HepG2 (cell line): ENCODE results near the gene ZCCHC17. TPM values are rescaled to one million over a fixed set of nuclear protein-coding genes. Genes with fewer than 3 reads are reported as not detected.
A peak's percentile ranks its signal among the peaks of the same experiment; 100 is the strongest.

Experiments
- ARID5B ChIP-seq: IDR thresholded peaks from 2 replicates; pipeline ENCODE4 v1.4.0; 2020; ENCODE audit warnings: mild to moderate bottlenecking, missing genetic modification reagents
- BORCS8-MEF2B ChIP-seq: sonication (generic); formaldehyde crosslinking; IDR thresholded peaks from 2 replicates; pipeline ENCODE4 v1.8.0; 2022; ENCODE audit warnings: mild to moderate bottlenecking, missing genetic modification reagents
- DPF2 ChIP-seq: sonication (generic); formaldehyde crosslinking; IDR thresholded peaks from 2 replicates; pipeline ENCODE4 v1.4.0; 2020; ENCODE audit warnings: mild to moderate bottlenecking, low read depth, missing genetic modification reagents, borderline replicate concordance
- ELF1 ChIP-seq: sonication (generic); formaldehyde crosslinking; IDR thresholded peaks from 2 replicates; pipeline ENCODE4 v1.4.0; 2020; ENCODE audit warnings: missing genetic modification reagents
- FOXA3 ChIP-seq: IDR thresholded peaks from 2 replicates; pipeline ENCODE4 v1.6.1; 2016; ENCODE audit warnings: missing genetic modification reagents, missing compliant biosample characterization
- GLI4 ChIP-seq: sonication (generic); formaldehyde crosslinking; IDR thresholded peaks from 2 replicates; pipeline ENCODE4 v1.5.1; 2020; ENCODE audit warnings: missing genetic modification reagents, mild to moderate bottlenecking, moderate library complexity, borderline replicate concordance
- HOXA7 ChIP-seq: sonication (generic); formaldehyde crosslinking; IDR thresholded peaks from 2 replicates; pipeline ENCODE4 v1.8.1; 2022; ENCODE audit warnings: mild to moderate bottlenecking, missing genetic modification reagents, moderate library complexity
- KAT8 ChIP-seq: IDR thresholded peaks from 2 replicates; pipeline ENCODE4 v1.6.1; 2016; ENCODE audit warnings: missing genetic modification reagents, missing compliant biosample characterization
- MLLT10 ChIP-seq: sonication (generic); formaldehyde crosslinking; IDR thresholded peaks from 2 replicates; pipeline ENCODE4 v1.4.0; 2020; ENCODE audit warnings: missing genetic modification reagents
- MNT ChIP-seq: fragments of 450-650 bp; IDR thresholded peaks from 2 replicates; pipeline ENCODE4 v1.6.1; 2016
- RBAK ChIP-seq: sonication (generic); formaldehyde crosslinking; IDR thresholded peaks from 2 replicates; pipeline ENCODE4 v1.5.1; 2020; ENCODE audit warnings: mild to moderate bottlenecking, missing genetic modification reagents
- RBFOX2 ChIP-seq: fragments of 200-400 bp; formaldehyde crosslinking; IDR thresholded peaks from 2 replicates; pipeline ENCODE4 v1.6.1; 2017; ENCODE audit warnings: low read depth, mild to moderate bottlenecking, low read length
- STAG1 ChIP-seq: sonication (generic); formaldehyde crosslinking; IDR thresholded peaks from 2 replicates; pipeline ENCODE4 v1.4.0; 2020; ENCODE audit warnings: missing genetic modification reagents
- TEAD3 ChIP-seq: optimal IDR thresholded peaks from 2 replicates; pipeline ENCODE3; 2016; ENCODE audit warnings: borderline replicate concordance
- ZFP37 ChIP-seq: sonication (generic); formaldehyde crosslinking; IDR thresholded peaks from 2 replicates; pipeline ENCODE4 v1.4.0; 2020; ENCODE audit warnings: missing genetic modification reagents, borderline replicate concordance
- ZNF441 ChIP-seq: sonication (generic); formaldehyde crosslinking; IDR thresholded peaks from 2 replicates; pipeline ENCODE4 v1.7.0; 2021; ENCODE audit warnings: missing genetic modification reagents, borderline replicate concordance
- ZNF512 ChIP-seq: sonication (generic); formaldehyde crosslinking; IDR thresholded peaks from 2 replicates; pipeline ENCODE4 v1.4.0; 2020; ENCODE audit warnings: mild to moderate bottlenecking, missing genetic modification reagents
- polyA plus RNA-seq, 8 experiments: library from polyadenylated mRNA; depleted of rRNA in 3 of 8; stranded (reverse) in 7 of 8; unstranded in 1 of 8; fragments of >200 nt; fragmentation: Illumina TruSeq in 4 of 8; extraction: Trizol in 4 of 8; gene quantifications; 2 replicates each; pipeline versions ENCODE4 v1.2.1 to v1.2.3, GENCODE V29; 2011 to 2016; ENCODE audit warnings: low read depth in 4 of 8, missing spikeins in 1 of 8, mixed read lengths in 1 of 8; ENCODE audit not compliant: insufficient read depth in 1 of 8
- total RNA-seq, 5 experiments: library from RNA; depleted of rRNA; stranded (reverse); fragments of >200 nt; fragmentation: Illumina TruSeq; extraction: Trizol; gene quantifications; 2 replicates each; pipeline ENCODE4 v1.2.3, GENCODE V29; 2016; ENCODE audit warnings: low read depth in 1 of 5
- TF ChIP-seq, protein P1 (sequence below): sonication (generic); formaldehyde crosslinking; IDR thresholded peaks from 2 replicates; pipeline ENCODE4 v1.5.1; 2020; ENCODE audit warnings: mild to moderate bottlenecking, missing genetic modification reagents, moderate library complexity
- TF ChIP-seq, protein P2 (sequence below): sonication (generic); formaldehyde crosslinking; IDR thresholded peaks from 2 replicates; pipeline ENCODE4 v1.5.0; 2020; ENCODE audit warnings: mild to moderate bottlenecking, low read depth, missing genetic modification reagents, borderline replicate concordance

The ZCCHC17 gene
- total and polyA plus RNA-seq, 2 of the 13 experiments (the other 11 are each of a cell fraction or from before 2014, with no cell fraction given): 20.5 to 53.0 TPM

GRCh38 chr1:31413405-31414001, 116.7 kb downstream of the ZCCHC17 start (continued):
- TF ChIP-seq MNT (no peak), ZNF512 (CRISPR knock-in tag) (no peak), MLLT10 (no peak), GLI4 (CRISPR knock-in tag) (no peak), BORCS8-MEF2B (CRISPR knock-in tag) (no peak), DPF2 (CRISPR knock-in tag) (no peak), KAT8 (CRISPR knock-in tag) (no peak; the same call in 1 of the 2 replicates), ZFP37 (CRISPR knock-in tag) (no peak), ARID5B (CRISPR knock-in tag) (no peak), HOXA7 (CRISPR knock-in tag) (no peak), TEAD3 (CRISPR knock-in tag) (no peak), RBAK (CRISPR knock-in tag) (no peak), ELF1 (CRISPR knock-in tag) (no peak), FOXA3 (CRISPR knock-in tag) (no peak), RBFOX2 (peak; percentile 79), ZNF441 (CRISPR knock-in tag) (no peak), STAG1 (no peak)
- TF ChIP-seq, protein P1, sequence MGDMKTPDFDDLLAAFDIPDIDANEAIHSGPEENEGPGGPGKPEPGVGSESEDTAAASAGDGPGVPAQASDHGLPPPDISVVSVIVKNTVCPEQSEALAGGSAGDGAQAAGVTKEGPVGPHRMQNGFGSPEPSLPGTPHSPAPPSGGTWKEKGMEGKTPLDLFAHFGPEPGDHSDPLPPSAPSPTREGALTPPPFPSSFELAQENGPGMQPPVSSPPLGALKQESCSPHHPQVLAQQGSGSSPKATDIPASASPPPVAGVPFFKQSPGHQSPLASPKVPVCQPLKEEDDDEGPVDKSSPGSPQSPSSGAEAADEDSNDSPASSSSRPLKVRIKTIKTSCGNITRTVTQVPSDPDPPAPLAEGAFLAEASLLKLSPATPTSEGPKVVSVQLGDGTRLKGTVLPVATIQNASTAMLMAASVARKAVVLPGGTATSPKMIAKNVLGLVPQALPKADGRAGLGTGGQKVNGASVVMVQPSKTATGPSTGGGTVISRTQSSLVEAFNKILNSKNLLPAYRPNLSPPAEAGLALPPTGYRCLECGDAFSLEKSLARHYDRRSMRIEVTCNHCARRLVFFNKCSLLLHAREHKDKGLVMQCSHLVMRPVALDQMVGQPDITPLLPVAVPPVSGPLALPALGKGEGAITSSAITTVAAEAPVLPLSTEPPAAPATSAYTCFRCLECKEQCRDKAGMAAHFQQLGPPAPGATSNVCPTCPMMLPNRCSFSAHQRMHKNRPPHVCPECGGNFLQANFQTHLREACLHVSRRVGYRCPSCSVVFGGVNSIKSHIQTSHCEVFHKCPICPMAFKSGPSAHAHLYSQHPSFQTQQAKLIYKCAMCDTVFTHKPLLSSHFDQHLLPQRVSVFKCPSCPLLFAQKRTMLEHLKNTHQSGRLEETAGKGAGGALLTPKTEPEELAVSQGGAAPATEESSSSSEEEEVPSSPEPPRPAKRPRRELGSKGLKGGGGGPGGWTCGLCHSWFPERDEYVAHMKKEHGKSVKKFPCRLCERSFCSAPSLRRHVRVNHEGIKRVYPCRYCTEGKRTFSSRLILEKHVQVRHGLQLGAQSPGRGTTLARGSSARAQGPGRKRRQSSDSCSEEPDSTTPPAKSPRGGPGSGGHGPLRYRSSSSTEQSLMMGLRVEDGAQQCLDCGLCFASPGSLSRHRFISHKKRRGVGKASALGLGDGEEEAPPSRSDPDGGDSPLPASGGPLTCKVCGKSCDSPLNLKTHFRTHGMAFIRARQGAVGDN (CRISPR knock-in tag): peak; percentile 59
- TF ChIP-seq, protein P2, sequence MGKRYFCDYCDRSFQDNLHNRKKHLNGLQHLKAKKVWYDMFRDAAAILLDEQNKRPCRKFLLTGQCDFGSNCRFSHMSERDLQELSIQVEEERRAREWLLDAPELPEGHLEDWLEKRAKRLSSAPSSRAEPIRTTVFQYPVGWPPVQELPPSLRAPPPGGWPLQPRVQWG: no peak
